GM23338 (cell line): ENCODE data around the gene RNGTT. TPM values are rescaled to one million over a fixed set of nuclear protein-coding genes. Genes with fewer than 3 reads are reported as not detected.
"Not testable (repeated sequence)": the region's sequence is repeated elsewhere in the genome, so short reads cannot be mapped to it uniquely, and the experiment has no call there.

Source experiments
- ATAC-seq: fragments of 200-7000 bp; cut with Tn5 transposase; 3 replicates; pipeline ENCODE4 v1.9.1; 2020
- DNase-seq: peaks from one replicate; pipeline ENCODE4 v3.0.0-alpha.2; 2015; ENCODE audit warnings: low spot score
- H2AFZ ChIP-seq: fragments of 200-600 bp; sonication (generic); 2 replicates; pipeline ENCODE4 v1.8.0; 2016; ENCODE audit warnings: antibody characterized with exemption, mild to moderate bottlenecking, moderate library complexity
- H3F3A ChIP-seq: fragments of 200-600 bp; sonication (generic); replicated peaks from 2 replicates; pipeline ENCODE4 v1.8.0; 2017; ENCODE audit warnings: antibody characterized with exemption, mixed run types, low read depth
- H3K27ac ChIP-seq: fragments of 200-600 bp; sonication (generic); 2 replicates; pipeline ENCODE4 v1.6.1; 2016; ENCODE audit warnings: low read depth
- H3K27me3 ChIP-seq: fragments of 200-600 bp; sonication (generic); 2 replicates; pipeline ENCODE4 v1.8.0; 2016; ENCODE audit warnings: mild to moderate bottlenecking, mixed run types, moderate library complexity; ENCODE audit not compliant: insufficient read depth
- H3K36me3 ChIP-seq: fragments of 200-600 bp; sonication (generic); 2 replicates; pipeline ENCODE4 v1.8.0; 2016; ENCODE audit warnings: mild to moderate bottlenecking; ENCODE audit not compliant: insufficient read depth
- H3K4me1 ChIP-seq: fragments of 200-600 bp; sonication (generic); 2 replicates; pipeline ENCODE4 v1.8.0; 2016; ENCODE audit warnings: mild to moderate bottlenecking, moderate library complexity; ENCODE audit not compliant: insufficient read depth
- H3K4me2 ChIP-seq: fragments of 200-600 bp; sonication (generic); 2 replicates; pipeline ENCODE4 v1.7.1; 2017; ENCODE audit warnings: mixed run types
- H3K4me3 ChIP-seq: fragments of 200-600 bp; sonication (generic); 2 replicates; pipeline ENCODE4 v1.6.1; 2016; ENCODE audit warnings: mixed run types
- H3K79me2 ChIP-seq: fragments of 200-600 bp; sonication (generic); replicated peaks from 2 replicates; pipeline ENCODE4 v1.8.0; 2017; ENCODE audit warnings: mild to moderate bottlenecking; ENCODE audit not compliant: insufficient read depth
- H3K9me2 ChIP-seq: fragments of 200-600 bp; sonication (generic); 2 replicates; pipeline ENCODE4 v1.8.0; 2017; ENCODE audit not compliant: insufficient read depth
- H4K20me1 ChIP-seq: fragments of 200-600 bp; sonication (generic); replicated peaks from 2 replicates; pipeline ENCODE4 v1.8.0; 2017; ENCODE audit warnings: mild to moderate bottlenecking; ENCODE audit not compliant: insufficient read depth
- H3K27ac Mint-ChIP-seq: 2 replicates; pipeline ENCODE4 v1.8.0; 2020; ENCODE audit warnings: inconsistent platforms, mild to moderate bottlenecking, moderate library complexity, mixed read lengths
- H3K27me3 Mint-ChIP-seq: 3 replicates; pipeline ENCODE4 v1.8.0; 2022; ENCODE audit warnings: low read depth, mild to moderate bottlenecking, moderate library complexity, mixed read lengths, inconsistent platforms; ENCODE audit not compliant: insufficient read depth, poor library complexity
- H3K36me3 Mint-ChIP-seq: 3 replicates; pipeline ENCODE4 v1.8.0; 2021; ENCODE audit warnings: low read depth, mild to moderate bottlenecking, inconsistent platforms, moderate library complexity, mixed read lengths
- H3K4me1 Mint-ChIP-seq: 3 replicates; pipeline ENCODE4 v1.8.0; 2020; ENCODE audit warnings: mild to moderate bottlenecking, inconsistent platforms, mixed read lengths
- H3K4me3 Mint-ChIP-seq: 3 replicates; pipeline ENCODE4 v1.8.0; 2021; ENCODE audit warnings: moderate library complexity, mild to moderate bottlenecking, inconsistent platforms, mixed read lengths
- H3K9me3 Mint-ChIP-seq: 3 replicates; pipeline ENCODE4 v1.8.0; 2020; ENCODE audit warnings: moderate library complexity, mild to moderate bottlenecking, inconsistent platforms, mixed read lengths
- CREB1 ChIP-seq: fragments of 250-450 bp; sonication (Bioruptor Pico); IDR thresholded peaks from 2 replicates; pipeline ENCODE4 v1.5.0; 2020; ENCODE audit warnings: low read depth, mild to moderate bottlenecking, moderate library complexity
- EZH2 ChIP-seq: fragments of 200-600 bp; sonication (generic); IDR thresholded peaks from one replicate; pipeline ENCODE4 v1.8.0; 2017; ENCODE audit warnings: antibody characterized with exemption, mild to moderate bottlenecking, low read depth; ENCODE audit not compliant: unreplicated experiment
- EZH2phosphoT487 ChIP-seq: fragments of 200-600 bp; sonication (generic); IDR thresholded peaks from one replicate; pipeline ENCODE4 v1.8.1; 2018; ENCODE audit warnings: antibody characterized with exemption; ENCODE audit not compliant: unreplicated experiment
- JUNB ChIP-seq: IDR thresholded peaks from one replicate; pipeline ENCODE4 v1.6.1; 2016; ENCODE audit warnings: antibody characterized with exemption; ENCODE audit not compliant: unreplicated experiment
- NANOG ChIP-seq: IDR thresholded peaks from 2 replicates; pipeline ENCODE4 v1.6.1; 2016; ENCODE audit warnings: antibody characterized with exemption, borderline replicate concordance
- POLR2AphosphoS5 ChIP-seq: IDR thresholded peaks from 2 replicates; pipeline ENCODE4 v1.6.1; 2016; ENCODE audit warnings: antibody characterized with exemption, low read depth
- REST ChIP-seq: IDR thresholded peaks from one replicate; pipeline ENCODE4 v1.6.1; 2018; ENCODE audit warnings: antibody characterized with exemption; ENCODE audit not compliant: unreplicated experiment
- ZNF114 ChIP-seq: fragments of 250-450 bp; sonication (Bioruptor Pico); IDR thresholded peaks from 2 replicates; pipeline ENCODE4 v1.5.0; 2020; ENCODE audit warnings: mild to moderate bottlenecking, moderate library complexity
- ZNF331 ChIP-seq: fragments of 250-450 bp; sonication (Bioruptor Pico); IDR thresholded peaks from 2 replicates; pipeline ENCODE4 v1.5.0; 2020; ENCODE audit warnings: low read depth, mild to moderate bottlenecking, moderate library complexity
- polyA plus RNA-seq: library from polyadenylated mRNA; unstranded; fragments of >200 nt; fragmentation: Nextera tagmentation; extraction: Ambion mirVana; gene quantifications from 2 replicates; pipeline ENCODE4 v1.2.1, GENCODE V29; 2016
- total RNA-seq: library from RNA; depleted of rRNA; stranded (reverse); fragments of >200 nt; shearing (Covaris generic); gene quantifications from 2 replicates; pipeline ENCODE4 v1.2.3, GENCODE V29; 2014
- TF ChIP-seq, protein P1 (sequence below): IDR thresholded peaks from 2 replicates; pipeline ENCODE4 v1.6.1; 2016; ENCODE audit warnings: antibody characterized with exemption
- TF ChIP-seq, protein P2 (sequence below): fragments of 250-450 bp; sonication (Bioruptor Pico); IDR thresholded peaks from 2 replicates; pipeline ENCODE4 v1.5.0; 2020; ENCODE audit warnings: mild to moderate bottlenecking, moderate library complexity

The RNGTT gene
- total and polyA plus RNA-seq, 2 experiments from 2014 or later: 11.2 to 29.2 TPM

- H3K27me3 Mint-ChIP-seq, H2AFZ ChIP-seq, H3K36me3 ChIP-seq, H3F3A ChIP-seq, H3K4me3 ChIP-seq, H3K27ac ChIP-seq, H3K9me2 ChIP-seq, H3K4me1 ChIP-seq, H4K20me1 ChIP-seq, H3K4me3 Mint-ChIP-seq, H3K4me1 Mint-ChIP-seq, H3K27me3 ChIP-seq: not testable (repeated sequence)
- DNase-seq (peak; percentile 40), ATAC-seq (peak; percentile 60)
- H3K4me2 ChIP-seq: peak overlapping the region; percentile 55
- H3K36me3 Mint-ChIP-seq: peaks cover 55% of the 10 kb centered on the region
- peaks cover 41% of the 10 kb centered on the region for H3K9me3 Mint-ChIP-seq
- H3K27ac Mint-ChIP-seq: peak overlapping the region; percentile 48
- peaks cover 27% of the 10 kb centered on the region for H3K79me2 ChIP-seq
These were observed 135.8 kb downstream of the RNGTT start for GRCh38 chr6:88827599-88827998.

GRCh38 chr6:88825856-88826255 lies 137.6 kb downstream of the RNGTT start:
- Histone ChIP-seq H3F3A (no peaks in the 10 kb centered on the region), H2AFZ (no peak overlapping the region), H4K20me1 (no peaks in the 10 kb centered on the region), H3K27me3 (no peaks in the 10 kb centered on the region), H3K9me2 (no peaks in the 10 kb centered on the region), H3K4me1 (no peaks in the 10 kb centered on the region), H3K79me2 (peaks cover 17% of the 10 kb centered on the region; the same call in 1 of the 2 replicates), H3K4me3 (no peak overlapping the region), H3K36me3 (no peaks in the 10 kb centered on the region; the same call in 1 of the 2 replicates), H3K4me2 (no peak overlapping the region), H3K27ac (no peak overlapping the region)
- DNase-seq: no peak
- no peak overlapping the region for H3K27ac Mint-ChIP-seq
- peaks cover 4% of the 10 kb centered on the region for H3K27me3 Mint-ChIP-seq
- peaks cover 25% of the 10 kb centered on the region for H3K9me3 Mint-ChIP-seq
- H3K4me3 Mint-ChIP-seq: no peak overlapping the region
- peaks cover 37% of the 10 kb centered on the region; the same call in 2 of the 3 replicates for H3K36me3 Mint-ChIP-seq
- no peaks in the 10 kb centered on the region; the same call in 2 of the 3 replicates for H3K4me1 Mint-ChIP-seq
- no peak for ATAC-seq
- TF ChIP-seq REST (no peak), CREB1 (CRISPR knock-in tag) (no peak), EZH2phosphoT487 (no peak), EZH2 (no peak), POLR2AphosphoS5 (no peak), NANOG (no peak), JUNB (no peak), ZNF114 (CRISPR knock-in tag) (no peak), ZNF331 (no peak)
- TF ChIP-seq, protein P1, sequence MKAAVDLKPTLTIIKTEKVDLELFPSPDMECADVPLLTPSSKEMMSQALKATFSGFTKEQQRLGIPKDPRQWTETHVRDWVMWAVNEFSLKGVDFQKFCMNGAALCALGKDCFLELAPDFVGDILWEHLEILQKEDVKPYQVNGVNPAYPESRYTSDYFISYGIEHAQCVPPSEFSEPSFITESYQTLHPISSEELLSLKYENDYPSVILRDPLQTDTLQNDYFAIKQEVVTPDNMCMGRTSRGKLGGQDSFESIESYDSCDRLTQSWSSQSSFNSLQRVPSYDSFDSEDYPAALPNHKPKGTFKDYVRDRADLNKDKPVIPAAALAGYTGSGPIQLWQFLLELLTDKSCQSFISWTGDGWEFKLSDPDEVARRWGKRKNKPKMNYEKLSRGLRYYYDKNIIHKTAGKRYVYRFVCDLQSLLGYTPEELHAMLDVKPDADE: no peak
- TF ChIP-seq, protein P2, sequence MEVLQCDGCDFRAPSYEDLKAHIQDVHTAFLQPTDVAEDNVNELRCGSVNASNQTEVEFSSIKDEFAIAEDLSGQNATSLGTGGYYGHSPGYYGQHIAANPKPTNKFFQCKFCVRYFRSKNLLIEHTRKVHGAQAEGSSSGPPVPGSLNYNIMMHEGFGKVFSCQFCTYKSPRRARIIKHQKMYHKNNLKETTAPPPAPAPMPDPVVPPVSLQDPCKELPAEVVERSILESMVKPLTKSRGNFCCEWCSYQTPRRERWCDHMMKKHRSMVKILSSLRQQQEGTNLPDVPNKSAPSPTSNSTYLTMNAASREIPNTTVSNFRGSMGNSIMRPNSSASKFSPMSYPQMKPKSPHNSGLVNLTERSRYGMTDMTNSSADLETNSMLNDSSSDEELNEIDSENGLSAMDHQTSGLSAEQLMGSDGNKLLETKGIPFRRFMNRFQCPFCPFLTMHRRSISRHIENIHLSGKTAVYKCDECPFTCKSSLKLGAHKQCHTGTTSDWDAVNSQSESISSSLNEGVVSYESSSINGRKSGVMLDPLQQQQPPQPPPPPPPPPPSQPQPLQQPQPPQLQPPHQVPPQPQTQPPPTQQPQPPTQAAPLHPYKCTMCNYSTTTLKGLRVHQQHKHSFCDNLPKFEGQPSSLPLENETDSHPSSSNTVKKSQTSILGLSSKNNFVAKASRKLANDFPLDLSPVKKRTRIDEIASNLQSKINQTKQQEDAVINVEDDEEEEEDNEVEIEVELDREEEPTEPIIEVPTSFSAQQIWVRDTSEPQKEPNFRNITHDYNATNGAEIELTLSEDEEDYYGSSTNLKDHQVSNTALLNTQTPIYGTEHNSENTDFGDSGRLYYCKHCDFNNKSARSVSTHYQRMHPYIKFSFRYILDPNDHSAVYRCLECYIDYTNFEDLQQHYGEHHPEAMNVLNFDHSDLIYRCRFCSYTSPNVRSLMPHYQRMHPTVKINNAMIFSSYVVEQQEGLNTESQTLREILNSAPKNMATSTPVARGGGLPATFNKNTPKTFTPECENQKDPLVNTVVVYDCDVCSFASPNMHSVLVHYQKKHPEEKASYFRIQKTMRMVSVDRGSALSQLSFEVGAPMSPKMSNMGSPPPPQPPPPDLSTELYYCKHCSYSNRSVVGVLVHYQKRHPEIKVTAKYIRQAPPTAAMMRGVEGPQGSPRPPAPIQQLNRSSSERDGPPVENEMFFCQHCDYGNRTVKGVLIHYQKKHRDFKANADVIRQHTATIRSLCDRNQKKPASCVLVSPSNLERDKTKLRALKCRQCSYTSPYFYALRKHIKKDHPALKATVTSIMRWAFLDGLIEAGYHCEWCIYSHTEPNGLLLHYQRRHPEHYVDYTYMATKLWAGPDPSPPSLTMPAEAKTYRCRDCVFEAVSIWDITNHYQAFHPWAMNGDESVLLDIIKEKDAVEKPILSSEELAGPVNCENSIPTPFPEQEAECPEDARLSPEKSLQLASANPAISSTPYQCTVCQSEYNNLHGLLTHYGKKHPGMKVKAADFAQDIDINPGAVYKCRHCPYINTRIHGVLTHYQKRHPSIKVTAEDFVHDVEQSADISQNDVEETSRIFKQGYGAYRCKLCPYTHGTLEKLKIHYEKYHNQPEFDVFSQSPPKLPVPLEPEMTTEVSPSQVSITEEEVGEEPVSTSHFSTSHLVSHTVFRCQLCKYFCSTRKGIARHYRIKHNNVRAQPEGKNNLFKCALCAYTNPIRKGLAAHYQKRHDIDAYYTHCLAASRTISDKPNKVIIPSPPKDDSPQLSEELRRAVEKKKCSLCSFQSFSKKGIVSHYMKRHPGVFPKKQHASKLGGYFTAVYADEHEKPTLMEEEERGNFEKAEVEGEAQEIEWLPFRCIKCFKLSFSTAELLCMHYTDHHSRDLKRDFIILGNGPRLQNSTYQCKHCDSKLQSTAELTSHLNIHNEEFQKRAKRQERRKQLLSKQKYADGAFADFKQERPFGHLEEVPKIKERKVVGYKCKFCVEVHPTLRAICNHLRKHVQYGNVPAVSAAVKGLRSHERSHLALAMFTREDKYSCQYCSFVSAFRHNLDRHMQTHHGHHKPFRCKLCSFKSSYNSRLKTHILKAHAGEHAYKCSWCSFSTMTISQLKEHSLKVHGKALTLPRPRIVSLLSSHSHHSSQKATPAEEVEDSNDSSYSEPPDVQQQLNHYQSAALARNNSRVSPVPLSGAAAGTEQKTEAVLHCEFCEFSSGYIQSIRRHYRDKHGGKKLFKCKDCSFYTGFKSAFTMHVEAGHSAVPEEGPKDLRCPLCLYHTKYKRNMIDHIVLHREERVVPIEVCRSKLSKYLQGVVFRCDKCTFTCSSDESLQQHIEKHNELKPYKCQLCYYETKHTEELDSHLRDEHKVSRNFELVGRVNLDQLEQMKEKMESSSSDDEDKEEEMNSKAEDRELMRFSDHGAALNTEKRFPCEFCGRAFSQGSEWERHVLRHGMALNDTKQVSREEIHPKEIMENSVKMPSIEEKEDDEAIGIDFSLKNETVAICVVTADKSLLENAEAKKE: no peak
